Endothelial cell of umbilical vein (primary cell): Measurements from ENCODE around the gene SKAP1.

Experiments
- MYC ChIP-seq: IDR thresholded peaks from one replicate; pipeline ENCODE4 v1.6.1; 2011; ENCODE audit warnings: mild to moderate bottlenecking, low read depth, low read length
- POLR2A ChIP-seq: IDR thresholded peaks from 2 replicates; pipeline ENCODE4 v1.6.1; 2012; ENCODE audit warnings: low read depth, mild to moderate bottlenecking, control low read depth, low read length
- TF ChIP-seq, protein P1 (sequence below), 2 donors: IDR thresholded peaks; 1 replicate in 1 of 2; 2 replicates in 1 of 2; pipeline ENCODE4 v1.5.1; 2011; ENCODE audit warnings: low read length in 2 of 2, mild to moderate bottlenecking in 2 of 2, moderate library complexity in 2 of 2, control low read depth in 1 of 2, inconsistent platforms in 1 of 2, low read depth in 1 of 2; ENCODE audit not compliant: insufficient read depth in 1 of 2; ENCODE audit errors: extremely low read depth in 1 of 2
- TF ChIP-seq, protein P2 (sequence below): IDR thresholded peaks from 2 replicates; pipeline ENCODE4 v1.6.1; 2011; ENCODE audit not compliant: insufficient read depth, insufficient read length

DNA sequence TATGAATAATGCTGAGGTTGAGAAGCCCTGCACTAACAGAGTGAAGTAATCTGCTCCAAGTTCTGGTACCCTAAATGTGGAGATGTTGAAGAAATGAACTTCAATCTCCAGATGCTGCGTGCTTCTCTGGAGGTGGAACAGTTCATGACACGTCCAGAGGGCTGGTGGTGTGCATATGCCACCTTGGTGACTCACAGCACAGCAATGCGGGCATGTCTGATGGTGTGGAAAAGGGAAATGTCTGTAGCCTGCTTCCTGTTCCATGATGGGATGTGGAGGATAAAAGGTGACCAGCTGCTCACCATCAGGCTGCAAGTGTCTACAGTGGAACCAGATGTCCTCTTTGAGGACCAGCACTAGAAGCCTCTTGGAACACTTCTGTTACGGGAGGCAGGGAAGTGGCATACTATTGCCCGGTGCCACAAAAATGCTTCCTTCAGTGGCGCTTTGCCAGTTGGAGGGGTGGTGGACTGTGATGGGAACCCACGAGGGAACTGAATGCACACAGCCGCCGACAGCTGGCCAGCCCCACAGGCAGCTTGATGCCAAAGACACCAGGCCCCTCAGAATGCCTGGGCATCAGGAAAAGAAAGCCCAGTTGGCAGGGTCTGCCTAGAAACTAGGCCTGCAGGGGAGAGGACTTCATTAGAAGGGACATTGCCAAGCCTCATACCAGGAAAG lies 302.5 kb downstream of the SKAP1 start:
- TF ChIP-seq, protein P1, sequence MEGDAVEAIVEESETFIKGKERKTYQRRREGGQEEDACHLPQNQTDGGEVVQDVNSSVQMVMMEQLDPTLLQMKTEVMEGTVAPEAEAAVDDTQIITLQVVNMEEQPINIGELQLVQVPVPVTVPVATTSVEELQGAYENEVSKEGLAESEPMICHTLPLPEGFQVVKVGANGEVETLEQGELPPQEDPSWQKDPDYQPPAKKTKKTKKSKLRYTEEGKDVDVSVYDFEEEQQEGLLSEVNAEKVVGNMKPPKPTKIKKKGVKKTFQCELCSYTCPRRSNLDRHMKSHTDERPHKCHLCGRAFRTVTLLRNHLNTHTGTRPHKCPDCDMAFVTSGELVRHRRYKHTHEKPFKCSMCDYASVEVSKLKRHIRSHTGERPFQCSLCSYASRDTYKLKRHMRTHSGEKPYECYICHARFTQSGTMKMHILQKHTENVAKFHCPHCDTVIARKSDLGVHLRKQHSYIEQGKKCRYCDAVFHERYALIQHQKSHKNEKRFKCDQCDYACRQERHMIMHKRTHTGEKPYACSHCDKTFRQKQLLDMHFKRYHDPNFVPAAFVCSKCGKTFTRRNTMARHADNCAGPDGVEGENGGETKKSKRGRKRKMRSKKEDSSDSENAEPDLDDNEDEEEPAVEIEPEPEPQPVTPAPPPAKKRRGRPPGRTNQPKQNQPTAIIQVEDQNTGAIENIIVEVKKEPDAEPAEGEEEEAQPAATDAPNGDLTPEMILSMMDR (IDR thresholded peaks at IDR 0.05; ENCODE audit: extremely low read depth in 1 of 2, insufficient read depth in 1 of 2, low read depth in 1 of 2, low read length in 2 of 2): no peak
- TF ChIP-seq POLR2A: no peak
- TF ChIP-seq, protein P2, sequence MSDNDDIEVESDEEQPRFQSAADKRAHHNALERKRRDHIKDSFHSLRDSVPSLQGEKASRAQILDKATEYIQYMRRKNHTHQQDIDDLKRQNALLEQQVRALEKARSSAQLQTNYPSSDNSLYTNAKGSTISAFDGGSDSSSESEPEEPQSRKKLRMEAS: no peak
- peak; percentile 74 for TF ChIP-seq MYC
